ENCODE measurements around the gene ITLN1.

The ITLN1 gene

DNA sequence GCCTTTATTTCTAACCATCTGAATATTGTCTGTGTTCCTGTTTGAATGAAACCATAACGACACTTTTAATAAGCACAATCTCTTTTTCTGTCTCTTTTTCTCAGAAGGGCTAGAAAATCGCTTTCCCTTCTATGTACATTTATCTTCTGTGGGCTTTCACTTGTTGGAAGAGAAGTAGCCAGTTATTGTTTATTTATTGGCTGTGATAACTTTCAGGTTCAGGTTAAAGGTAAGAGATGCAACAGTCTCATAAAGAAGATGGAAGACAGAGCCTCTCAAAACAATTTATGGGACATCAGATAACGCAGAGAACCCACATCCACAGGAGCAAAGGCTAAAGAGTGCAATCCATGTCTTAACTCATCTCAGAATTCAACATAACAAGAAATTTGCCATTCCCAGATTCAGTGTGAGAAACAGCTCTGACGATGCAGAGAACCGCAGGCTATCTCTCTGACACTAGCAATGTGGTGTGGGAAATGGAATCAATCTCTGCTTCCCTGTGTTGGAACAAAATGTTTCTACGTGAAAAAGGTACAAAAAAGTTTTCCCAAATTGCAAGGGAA, 18.2 kb downstream of the ITLN1 start:
- TF ChIP-seq, protein P1, sequence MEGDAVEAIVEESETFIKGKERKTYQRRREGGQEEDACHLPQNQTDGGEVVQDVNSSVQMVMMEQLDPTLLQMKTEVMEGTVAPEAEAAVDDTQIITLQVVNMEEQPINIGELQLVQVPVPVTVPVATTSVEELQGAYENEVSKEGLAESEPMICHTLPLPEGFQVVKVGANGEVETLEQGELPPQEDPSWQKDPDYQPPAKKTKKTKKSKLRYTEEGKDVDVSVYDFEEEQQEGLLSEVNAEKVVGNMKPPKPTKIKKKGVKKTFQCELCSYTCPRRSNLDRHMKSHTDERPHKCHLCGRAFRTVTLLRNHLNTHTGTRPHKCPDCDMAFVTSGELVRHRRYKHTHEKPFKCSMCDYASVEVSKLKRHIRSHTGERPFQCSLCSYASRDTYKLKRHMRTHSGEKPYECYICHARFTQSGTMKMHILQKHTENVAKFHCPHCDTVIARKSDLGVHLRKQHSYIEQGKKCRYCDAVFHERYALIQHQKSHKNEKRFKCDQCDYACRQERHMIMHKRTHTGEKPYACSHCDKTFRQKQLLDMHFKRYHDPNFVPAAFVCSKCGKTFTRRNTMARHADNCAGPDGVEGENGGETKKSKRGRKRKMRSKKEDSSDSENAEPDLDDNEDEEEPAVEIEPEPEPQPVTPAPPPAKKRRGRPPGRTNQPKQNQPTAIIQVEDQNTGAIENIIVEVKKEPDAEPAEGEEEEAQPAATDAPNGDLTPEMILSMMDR (IDR thresholded peaks at IDR 0.05; ENCODE audit: insufficient read depth, low read length, missing control alignments): no peak
- no peak for DNase-seq (ENCODE audit: low read depth, low spot score)
- ChIA-PET POLR2A (no interaction called here), CTCF (no interaction called here)
- no peak overlapping the region for H3K4me3 ChIP-seq (ENCODE audit: low read depth, low read length)

DNA sequence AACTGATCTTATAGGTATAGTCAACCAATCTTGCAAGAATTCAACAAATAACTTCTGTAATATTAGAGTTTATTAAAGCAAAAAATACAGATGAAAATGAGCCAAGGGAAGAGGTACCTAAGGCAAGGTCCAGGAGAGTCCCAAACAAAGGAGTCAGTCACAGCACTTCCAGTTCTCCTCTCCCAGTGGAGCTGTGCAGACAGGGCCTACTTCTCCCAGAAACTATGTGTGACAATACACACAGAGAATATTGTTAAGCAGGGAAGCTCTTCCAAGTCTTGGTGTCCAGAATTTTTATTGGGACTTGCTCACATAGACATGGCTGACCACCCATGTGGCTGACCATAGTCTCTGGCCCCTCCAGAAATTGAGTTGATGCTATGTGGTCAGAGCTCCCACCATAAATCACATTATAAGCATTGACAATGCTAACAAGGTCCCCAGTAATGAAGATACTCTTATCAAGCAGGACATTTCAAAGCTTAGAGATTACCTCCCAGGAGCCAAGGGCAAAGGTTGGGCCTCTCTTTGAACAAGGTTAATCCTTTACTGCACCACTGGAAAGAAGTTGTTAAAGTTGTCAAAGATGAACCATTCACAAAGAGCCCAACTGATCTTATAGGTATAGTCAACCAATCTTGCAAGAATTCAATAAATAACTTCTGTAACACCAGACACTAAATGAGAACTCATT, 18.8 kb downstream of the ITLN1 start:
- DNase-seq (ENCODE audit: low read depth, low spot score): no peak
- no peak overlapping the region for H3K4me3 ChIP-seq (ENCODE audit: low read depth, low read length)
- ChIA-PET POLR2A (no interaction called here), CTCF (interaction anchor here (1.2 kb wide), 1 partner anchor 29 kb away, joined by 3 read pairs; no protein-coding TSS in a partner anchor)
- TF ChIP-seq, protein P1 (IDR thresholded peaks at IDR 0.05; ENCODE audit: insufficient read depth, low read length, missing control alignments): no peak

DNA sequence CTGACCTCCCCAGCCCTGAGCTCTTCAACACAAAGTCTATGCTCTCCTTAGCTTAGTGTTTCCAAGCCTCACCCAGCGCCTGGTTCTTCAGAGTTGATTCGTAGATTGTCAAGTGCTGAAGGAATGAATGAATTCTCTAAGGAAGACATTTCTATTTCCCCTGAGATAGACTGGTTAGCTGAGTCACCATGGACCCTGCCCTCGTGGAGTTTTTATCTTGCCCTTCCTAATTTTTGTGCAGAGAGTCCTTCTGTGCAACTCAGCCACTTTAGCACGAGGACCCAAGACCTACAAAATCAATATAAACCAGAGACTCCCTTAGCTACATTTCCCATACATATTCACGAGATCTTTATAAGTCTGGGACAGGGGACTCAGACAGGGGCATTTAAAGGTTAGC, 19.6 kb downstream of the ITLN1 start:
- TF ChIP-seq, protein P1 (IDR thresholded peaks at IDR 0.05; ENCODE audit: insufficient read depth, low read length, missing control alignments): no peak
- POLR2A ChIA-PET: no interaction called here
- H3K4me3 ChIP-seq (ENCODE audit: low read depth, low read length): no peak overlapping the region
- DNase-seq (ENCODE audit: low read depth, low spot score): no peak
- CTCF ChIA-PET: interaction anchor here (1.2 kb wide), 1 partner anchor 28 kb away, joined by 3 read pairs; no protein-coding TSS in a partner anchor

DNA sequence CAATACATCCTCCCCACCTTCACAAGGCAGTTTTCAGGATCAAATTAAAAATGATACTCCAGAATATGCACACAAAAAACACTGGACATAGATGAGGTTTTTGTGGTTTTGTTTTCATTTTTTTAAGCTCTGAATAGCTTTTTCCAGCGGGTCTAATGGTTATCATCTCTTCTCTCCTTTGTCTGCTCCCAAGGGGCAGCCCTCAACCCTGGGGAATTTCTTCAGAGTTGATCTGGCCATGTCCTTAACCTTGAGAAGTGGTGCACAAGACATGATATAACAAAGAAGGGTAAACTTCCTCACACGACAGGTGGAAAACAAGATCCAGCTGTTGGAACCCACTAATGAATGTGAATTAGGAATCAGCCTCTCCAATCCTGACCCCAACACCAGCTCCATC, 20.8 kb downstream of the ITLN1 start:
- CTCF ChIA-PET: no interaction called here
- no peak for DNase-seq (ENCODE audit: low read depth, low spot score)

DNA sequence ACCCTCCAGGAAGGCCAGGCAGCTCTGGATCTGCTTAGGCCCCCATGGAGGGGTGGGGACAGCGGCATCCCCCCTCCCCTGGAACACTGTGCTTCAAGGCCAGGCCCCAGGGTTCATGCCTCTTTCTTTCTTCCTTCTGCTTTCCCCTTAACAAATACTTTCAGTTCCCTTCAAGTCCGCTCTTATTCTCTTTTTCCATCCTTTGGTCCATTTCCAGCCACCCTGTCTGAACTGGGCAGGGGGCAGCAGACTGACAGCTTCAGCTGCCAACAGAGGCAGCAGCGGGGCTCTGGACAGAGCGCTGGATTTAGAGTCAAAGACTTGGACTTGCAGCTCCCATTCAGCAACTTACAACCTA, 21.2 kb downstream of the ITLN1 start:
- no peak overlapping the region for H3K4me3 ChIP-seq (ENCODE audit: low read depth, low read length)
- DNase-seq (ENCODE audit: low read depth, low spot score): no peak
- ChIA-PET CTCF (no interaction called here), POLR2A (no interaction called here)
- TF ChIP-seq, protein P1 (IDR thresholded peaks at IDR 0.05; ENCODE audit: insufficient read depth, low read length, missing control alignments): no peak

More for the DNA sequence above, 20.8 kb downstream of the ITLN1 start:
- no peak overlapping the region for H3K4me3 ChIP-seq (ENCODE audit: low read depth, low read length)
- POLR2A ChIA-PET: no interaction called here
- TF ChIP-seq, protein P1 (IDR thresholded peaks at IDR 0.05; ENCODE audit: insufficient read depth, low read length, missing control alignments): no peak

DNA sequence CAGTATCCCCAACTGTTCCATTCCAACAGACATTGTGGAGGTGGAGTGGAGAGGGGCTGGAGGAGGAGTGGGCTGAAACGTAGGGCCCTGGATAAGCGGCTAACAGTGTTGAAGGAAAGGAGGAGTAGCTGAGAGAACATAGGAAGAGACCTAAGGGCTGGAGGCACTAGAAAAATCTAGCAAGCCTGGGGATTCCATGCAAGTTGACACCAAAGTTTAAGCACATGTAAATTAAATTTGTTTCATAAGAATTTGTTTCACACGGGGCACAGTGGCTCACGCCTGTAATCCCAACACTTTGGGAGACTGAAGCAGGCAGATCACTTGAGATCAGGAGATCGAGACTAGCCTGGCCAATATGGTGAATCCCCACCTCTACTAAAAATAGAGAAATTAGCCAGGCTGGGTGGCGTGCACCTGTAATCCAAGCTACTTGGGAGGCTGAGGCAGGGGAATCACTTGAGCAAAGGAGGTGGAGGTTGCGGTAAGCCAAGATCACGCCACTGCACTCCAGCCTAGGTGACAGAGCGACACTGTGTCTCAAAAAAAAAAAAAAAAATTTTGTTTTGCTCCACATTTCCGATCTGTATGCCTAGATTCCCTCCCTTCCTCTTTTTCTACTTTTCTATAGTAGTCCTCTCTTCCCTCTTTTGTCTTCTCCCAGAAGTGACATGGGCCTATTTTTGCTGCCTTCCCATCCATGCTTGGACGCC, 21.8 kb downstream of the ITLN1 start:
- CTCF ChIA-PET: no interaction called here
- no peak overlapping the region for H3K4me3 ChIP-seq (ENCODE audit: low read depth, low read length)
- DNase-seq (ENCODE audit: low read depth, low spot score): no peak
- TF ChIP-seq, protein P1 (IDR thresholded peaks at IDR 0.05; ENCODE audit: insufficient read depth, low read length, missing control alignments): no peak
- POLR2A ChIA-PET: no interaction called here
